ENCODE results near the gene MAP4K2. TPM values are rescaled to one million over a fixed set of nuclear protein-coding genes. Genes with fewer than 3 reads are reported as not detected.
"Not testable (repeated sequence)": the region's sequence is repeated elsewhere in the genome, so short reads cannot be mapped to it uniquely, and the experiment has no call there.

MAP4K2 gene
- total and polyA plus RNA-seq, 7 donors: 9.0 to 23.5 (median 13.6) TPM

DNA sequence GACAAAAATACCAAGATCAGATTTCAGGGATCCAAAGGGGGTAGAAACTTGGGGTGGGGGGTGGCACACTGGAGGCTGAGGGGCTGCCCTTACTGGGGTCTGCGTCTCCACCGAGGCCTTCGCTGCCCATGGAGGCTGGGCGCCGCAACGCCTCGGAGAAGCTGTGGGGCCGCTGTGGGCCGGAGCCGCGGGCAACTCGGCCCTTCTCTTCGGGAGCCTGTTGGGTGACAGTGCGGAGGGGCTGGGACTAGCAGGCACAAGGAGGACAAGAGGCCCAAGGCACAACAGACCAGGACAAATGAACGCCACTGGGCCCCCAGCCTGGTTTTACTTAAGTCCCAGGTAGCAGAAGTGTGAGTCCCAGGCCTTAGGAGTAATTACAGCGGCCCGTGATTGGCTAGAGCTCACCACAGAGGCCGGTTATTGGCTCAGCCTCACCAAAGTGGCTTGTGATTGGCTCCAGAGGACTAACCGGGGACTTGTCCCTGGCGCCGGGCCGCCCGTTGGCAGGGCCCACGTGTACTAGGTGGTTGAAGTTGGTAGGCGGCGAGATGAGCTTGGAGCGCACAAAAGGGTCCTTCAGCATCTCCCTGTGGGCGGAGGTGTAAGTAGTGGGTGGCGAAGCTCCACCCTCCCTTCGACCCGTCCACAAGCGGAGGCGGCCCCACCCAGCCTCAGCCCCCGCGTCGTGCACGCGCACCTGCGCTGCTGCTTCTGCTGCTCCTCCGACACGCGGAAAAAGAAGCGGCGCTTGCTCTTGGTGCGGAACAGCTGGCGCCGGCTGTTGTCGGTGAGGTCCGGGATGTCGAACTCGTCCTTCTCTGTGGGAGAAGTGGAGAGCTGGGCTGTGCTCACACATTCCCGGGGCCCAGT is 23.8 kb upstream of the MAP4K2 start:
- no peaks in the 10 kb centered on the region for H3K9me3 ChIP-seq
- no peaks in the 10 kb centered on the region for H3K4me1 ChIP-seq
- H3K27ac ChIP-seq: no peak overlapping the region
- no peak for DNase-seq
- no peaks in the 10 kb centered on the region for H3K27me3 ChIP-seq
- 93 to 94% methylated on average over 52 of the region's 52 CpGs for WGBS, 2 donors
- no peaks in the 10 kb centered on the region for H3K36me3 ChIP-seq
- TF ChIP-seq POLR2AphosphoS5 (IDR thresholded peaks at IDR 0.05) (no peak), POLR2A (IDR thresholded peaks at IDR 0.05) (no peak), EP300 (IDR thresholded peaks at IDR 0.05) (no peak)
- TF ChIP-seq, protein P1, sequence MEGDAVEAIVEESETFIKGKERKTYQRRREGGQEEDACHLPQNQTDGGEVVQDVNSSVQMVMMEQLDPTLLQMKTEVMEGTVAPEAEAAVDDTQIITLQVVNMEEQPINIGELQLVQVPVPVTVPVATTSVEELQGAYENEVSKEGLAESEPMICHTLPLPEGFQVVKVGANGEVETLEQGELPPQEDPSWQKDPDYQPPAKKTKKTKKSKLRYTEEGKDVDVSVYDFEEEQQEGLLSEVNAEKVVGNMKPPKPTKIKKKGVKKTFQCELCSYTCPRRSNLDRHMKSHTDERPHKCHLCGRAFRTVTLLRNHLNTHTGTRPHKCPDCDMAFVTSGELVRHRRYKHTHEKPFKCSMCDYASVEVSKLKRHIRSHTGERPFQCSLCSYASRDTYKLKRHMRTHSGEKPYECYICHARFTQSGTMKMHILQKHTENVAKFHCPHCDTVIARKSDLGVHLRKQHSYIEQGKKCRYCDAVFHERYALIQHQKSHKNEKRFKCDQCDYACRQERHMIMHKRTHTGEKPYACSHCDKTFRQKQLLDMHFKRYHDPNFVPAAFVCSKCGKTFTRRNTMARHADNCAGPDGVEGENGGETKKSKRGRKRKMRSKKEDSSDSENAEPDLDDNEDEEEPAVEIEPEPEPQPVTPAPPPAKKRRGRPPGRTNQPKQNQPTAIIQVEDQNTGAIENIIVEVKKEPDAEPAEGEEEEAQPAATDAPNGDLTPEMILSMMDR (IDR thresholded peaks at IDR 0.05): no peak
- intact Hi-C loops (cut with DNase I): no loop called here
- H3K4me3 ChIP-seq: no peak overlapping the region

DNA sequence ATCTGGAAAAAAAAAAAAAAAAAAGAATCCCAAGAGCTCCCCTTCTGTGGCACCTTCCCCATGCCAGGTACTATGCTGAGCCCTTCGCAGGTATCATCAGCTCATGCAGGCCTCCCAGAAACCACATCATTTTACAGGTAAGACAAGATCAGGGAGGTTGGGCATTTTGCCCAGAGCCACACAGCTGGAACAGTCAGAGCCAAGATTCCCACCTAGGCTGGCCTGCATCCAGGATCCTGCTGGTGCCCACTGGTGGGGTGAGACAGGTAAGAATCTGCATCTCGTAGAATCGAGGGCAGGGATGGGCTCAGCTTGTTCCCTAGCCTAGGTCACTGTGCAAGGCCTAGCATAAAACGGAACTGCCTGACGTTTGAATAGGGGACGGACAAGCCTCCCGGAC is 23.0 kb upstream of the MAP4K2 start:
- no peaks in the 10 kb centered on the region for H3K36me3 ChIP-seq
- H3K27me3 ChIP-seq: no peaks in the 10 kb centered on the region
- no peak overlapping the region for H3K4me3 ChIP-seq
- intact Hi-C loops (cut with DNase I): no loop called here
- H3K4me1 ChIP-seq: no peaks in the 10 kb centered on the region
- no peaks in the 10 kb centered on the region for H3K9me3 ChIP-seq
- H3K27ac ChIP-seq: no peak overlapping the region
- DNase-seq: no peak
- WGBS, 2 donors: 84 to 95% methylated on average over 7 of the region's 7 CpGs
- TF ChIP-seq EP300 (IDR thresholded peaks at IDR 0.05) (no peak), POLR2AphosphoS5 (IDR thresholded peaks at IDR 0.05) (no peak), POLR2A (IDR thresholded peaks at IDR 0.05) (no peak)
- TF ChIP-seq, protein P1 (IDR thresholded peaks at IDR 0.05): no peak

- no peaks in the 10 kb centered on the region for H3K36me3 ChIP-seq
- TF ChIP-seq EP300 (IDR thresholded peaks at IDR 0.05) (no peak), POLR2AphosphoS5 (IDR thresholded peaks at IDR 0.05) (no peak), POLR2A (IDR thresholded peaks at IDR 0.05) (no peak)
- TF ChIP-seq, protein P1 (IDR thresholded peaks at IDR 0.05): no peak
- no peak for DNase-seq
- H3K27me3 ChIP-seq: no peaks in the 10 kb centered on the region
- no peaks in the 10 kb centered on the region for H3K4me1 ChIP-seq
- no peaks in the 10 kb centered on the region for H3K9me3 ChIP-seq
- 77 to 84% methylated on average over 11 of the region's 11 CpGs for WGBS, 2 donors
- no peak overlapping the region for H3K27ac ChIP-seq
- intact Hi-C loops (cut with DNase I): no loop called here
- H3K4me3 ChIP-seq: no peak overlapping the region
Observed at GRCh38 chr11:64823568-64824119, 20.6 kb upstream of the MAP4K2 start.

- H3K27ac ChIP-seq: no peak overlapping the region
- intact Hi-C loops (cut with DNase I): no loop called here
- H3K36me3 ChIP-seq: no peaks in the 10 kb centered on the region
- TF ChIP-seq, protein P1 (IDR thresholded peaks at IDR 0.05): no peak
- TF ChIP-seq POLR2AphosphoS5 (IDR thresholded peaks at IDR 0.05) (no peak), EP300 (IDR thresholded peaks at IDR 0.05) (no peak), POLR2A (IDR thresholded peaks at IDR 0.05) (no peak)
- no peaks in the 10 kb centered on the region for H3K9me3 ChIP-seq
- no peaks in the 10 kb centered on the region for H3K27me3 ChIP-seq
- WGBS, 2 donors: 87 to 91% methylated on average over 3 of the region's 3 CpGs
- H3K4me1 ChIP-seq: no peaks in the 10 kb centered on the region
- no peak for DNase-seq
- no peak overlapping the region for H3K4me3 ChIP-seq
Observed at GRCh38 chr11:64817476-64817875, 14.5 kb upstream of the MAP4K2 start.

DNA sequence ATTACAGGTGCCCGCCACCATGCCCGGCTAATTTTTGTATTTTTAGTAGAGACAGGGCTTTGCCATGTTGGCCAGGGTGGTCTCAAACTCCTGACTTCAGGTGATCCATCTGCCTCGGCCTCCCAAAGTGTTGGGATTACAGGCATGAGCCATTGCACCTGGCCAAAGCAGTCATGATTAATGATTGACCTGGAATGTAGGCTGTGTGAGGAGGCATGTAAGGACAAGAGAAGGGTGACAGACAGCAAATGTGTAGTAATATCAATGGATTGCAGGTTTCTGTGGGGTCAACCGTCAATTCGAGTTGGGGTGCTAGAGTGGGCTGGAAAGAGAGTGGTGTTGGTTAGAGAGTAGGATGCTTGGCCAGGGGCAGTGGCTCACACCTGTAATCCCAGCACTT is 12.4 kb upstream of the MAP4K2 start:
- DNase-seq; H3K27ac ChIP-seq; H3K36me3 ChIP-seq; H3K27me3 ChIP-seq; H3K4me1 ChIP-seq; H3K4me3 ChIP-seq; intact Hi-C loops (cut with DNase I); H3K9me3 ChIP-seq: not testable (repeated sequence)
- WGBS, 2 donors: 42 to 75% methylated on average over 5 of the region's 5 CpGs

Data from sigmoid colon (tissue), 7 donors.